ENCODE results near the gene ALKBH6. TPM values are rescaled to one million over a fixed set of nuclear protein-coding genes. Genes with fewer than 3 reads are reported as not detected.
"Not testable (repeated sequence)": the region's sequence is repeated elsewhere in the genome, so short reads cannot be mapped to it uniquely, and the experiment has no call there.

ALKBH6 gene
- total RNA-seq, 2 experiments from 2014 or later: 41.0 to 44.7 TPM

- no peaks in the 10 kb centered on the region for H3K27me3 Mint-ChIP-seq
- H3K4me1 Mint-ChIP-seq: no peaks in the 10 kb centered on the region
- H3K4me3 Mint-ChIP-seq: no peak overlapping the region
- DNase-seq: no peak
- H3K27ac Mint-ChIP-seq: no peak overlapping the region
- H3K36me3 Mint-ChIP-seq: peaks cover 9% of the 10 kb centered on the region
- H3K9me3 Mint-ChIP-seq (ENCODE audit: low read depth): no peaks in the 10 kb centered on the region
- CTCF ChIA-PET: interaction anchor here (1.5 kb wide), 1 partner anchor 52 kb away, joined by 4 read pairs; the partner anchor contains the start of gene SDHAF1
- no peak for ATAC-seq
Observed at GRCh38 chr19:36046443-36047050, 32.5 kb upstream of the ALKBH6 start.

- H3K9me3 Mint-ChIP-seq (ENCODE audit: low read depth): no peaks in the 10 kb centered on the region
- H3K4me3 Mint-ChIP-seq: no peak overlapping the region
- DNase-seq (no peak), ATAC-seq (no peak)
- H3K4me1 Mint-ChIP-seq: no peaks in the 10 kb centered on the region
- CTCF ChIA-PET: no interaction called here
- no peak overlapping the region for H3K27ac Mint-ChIP-seq
- peaks cover 9% of the 10 kb centered on the region for H3K36me3 Mint-ChIP-seq
- no peaks in the 10 kb centered on the region for H3K27me3 Mint-ChIP-seq
Observed at GRCh38 chr19:36043952-36044351, 29.9 kb upstream of the ALKBH6 start.

- H3K4me1 Mint-ChIP-seq: peaks cover 6% of the 10 kb centered on the region
- H3K27ac Mint-ChIP-seq: no peak overlapping the region
- H3K36me3 Mint-ChIP-seq: peaks cover 6% of the 10 kb centered on the region
- H3K9me3 Mint-ChIP-seq (ENCODE audit: low read depth): no peaks in the 10 kb centered on the region
- ATAC-seq (no peak), DNase-seq (no peak)
- H3K4me3 Mint-ChIP-seq: no peak overlapping the region
- H3K27me3 Mint-ChIP-seq: no peaks in the 10 kb centered on the region
- CTCF ChIA-PET: no interaction called here
Observed at GRCh38 chr19:36041831-36042230, 27.8 kb upstream of the ALKBH6 start.

DNA sequence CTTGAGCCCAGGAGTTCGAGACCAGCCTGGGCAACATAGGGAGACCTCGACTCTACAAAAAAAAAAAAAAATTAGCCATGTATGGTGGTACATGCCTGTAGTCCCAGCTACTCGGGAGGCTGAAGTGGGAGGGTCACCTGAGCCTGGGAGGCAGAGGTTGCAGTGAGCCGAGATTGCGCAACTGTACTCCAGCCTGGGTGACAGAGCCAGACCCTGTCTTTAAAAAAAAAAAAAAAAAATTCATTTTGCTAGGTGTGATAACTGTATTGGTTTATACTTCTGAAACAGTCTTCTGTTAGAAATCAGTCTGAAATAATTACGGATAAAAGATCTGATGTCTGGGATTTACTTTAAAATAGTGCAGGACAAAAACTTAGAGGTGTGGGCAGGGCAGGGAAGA, 27.1 kb upstream of the ALKBH6 start:
- H3K36me3 Mint-ChIP-seq; ATAC-seq; H3K27me3 Mint-ChIP-seq; H3K27ac Mint-ChIP-seq; H3K4me3 Mint-ChIP-seq; H3K9me3 Mint-ChIP-seq (ENCODE audit: low read depth); DNase-seq; H3K4me1 Mint-ChIP-seq: not testable (repeated sequence)
- CTCF ChIA-PET: interaction anchor here (0.7 kb wide), 1 partner anchor 56 kb away, joined by 3 read pairs; no protein-coding TSS in a partner anchor

DNA sequence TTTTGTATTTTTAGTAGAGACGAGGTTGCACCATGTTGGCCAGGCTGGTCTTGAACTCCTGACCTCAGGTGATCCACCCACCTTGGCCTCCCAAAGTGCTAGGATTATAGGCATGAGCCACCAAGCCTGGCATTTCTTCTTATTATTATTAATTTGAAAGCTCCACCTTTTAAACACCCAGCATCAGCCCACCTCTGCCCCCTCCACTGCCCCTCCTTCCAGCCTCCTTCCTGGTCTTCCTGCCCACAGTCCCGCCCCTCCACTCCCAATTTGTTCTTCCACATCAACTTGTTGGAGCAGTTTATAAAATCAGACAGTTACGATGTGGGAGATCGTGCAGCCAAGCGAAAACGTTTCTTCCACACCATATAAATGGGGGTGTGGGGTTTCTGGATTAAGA, 26.5 kb upstream of the ALKBH6 start:
- Mint-ChIP-seq H3K4me3 (no peak overlapping the region), H3K4me1 (peaks cover 12% of the 10 kb centered on the region), H3K9me3 (ENCODE audit: low read depth) (no peaks in the 10 kb centered on the region), H3K27me3 (no peaks in the 10 kb centered on the region), H3K27ac (no peak overlapping the region), H3K36me3 (peaks cover 5% of the 10 kb centered on the region)
- no peak for DNase-seq
- CTCF ChIA-PET: interaction anchor here (0.7 kb wide), 1 partner anchor 55 kb away, joined by 3 read pairs; no protein-coding TSS in a partner anchor
- no peak for ATAC-seq

GRCh38 chr19:36032251-36033104, 18.5 kb upstream of the ALKBH6 start, which contains the start of gene CLIP3:
Gene CLIP3 (minus strand): TSS chr19:36032873. CDS start chr19:36032357, 516 bp downstream.
- H3K27ac Mint-ChIP-seq: no peak within 1 kb of the TSS
- CTCF ChIA-PET: interaction anchor here (1.5 kb wide), 1 partner anchor 12 kb away, joined by 4 read pairs; no protein-coding TSS in a partner anchor
- peaks cover 13% of the 10 kb centered on the region for H3K36me3 Mint-ChIP-seq
- H3K9me3 Mint-ChIP-seq (ENCODE audit: low read depth): no peaks in the 10 kb centered on the region
- H3K27me3 Mint-ChIP-seq: no peaks in the 10 kb centered on the region
- DNase-seq (no peak), ATAC-seq (peak; percentile 55)
- H3K4me1 Mint-ChIP-seq: peaks cover 20% of the 10 kb centered on the region
- no peak within 1 kb of the TSS for H3K4me3 Mint-ChIP-seq

DNA sequence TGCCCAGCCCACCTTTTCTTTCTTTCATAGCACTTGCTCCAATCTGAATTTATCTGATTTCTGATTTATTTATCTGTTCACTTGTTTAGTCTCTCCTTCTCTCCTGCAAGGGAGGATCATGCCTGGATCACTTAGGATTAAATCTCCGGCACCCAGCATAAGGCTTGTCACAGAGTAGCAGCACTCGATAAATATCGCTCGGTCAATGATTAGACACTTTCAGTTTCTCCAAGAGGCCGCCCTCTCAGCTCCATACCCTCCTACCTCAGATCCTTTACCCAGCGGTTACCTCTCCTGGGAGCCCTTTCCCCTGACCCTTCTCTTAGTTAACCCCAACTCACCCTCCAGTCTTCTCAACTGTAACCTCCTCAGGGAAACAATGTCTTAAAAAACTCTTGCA, 17.3 kb upstream of the ALKBH6 start:
- Mint-ChIP-seq H3K4me3 (no peak overlapping the region), H3K4me1 (peaks cover 13% of the 10 kb centered on the region), H3K9me3 (ENCODE audit: low read depth) (no peaks in the 10 kb centered on the region), H3K36me3 (peaks cover 13% of the 10 kb centered on the region), H3K27me3 (no peaks in the 10 kb centered on the region), H3K27ac (no peak overlapping the region)
- ATAC-seq (no peak), DNase-seq (no peak)
- CTCF ChIA-PET: interaction anchor here (1.5 kb wide), 1 partner anchor 11 kb away, joined by 4 read pairs; no protein-coding TSS in a partner anchor

GRCh38 chr19:36030264-36031148, 16.5 kb upstream of the ALKBH6 start:
- DNase-seq (no peak), ATAC-seq (no peak)
- peaks cover 7% of the 10 kb centered on the region for H3K4me1 Mint-ChIP-seq
- peaks cover 11% of the 10 kb centered on the region for H3K36me3 Mint-ChIP-seq
- no peaks in the 10 kb centered on the region for H3K27me3 Mint-ChIP-seq
- H3K27ac Mint-ChIP-seq: no peak overlapping the region
- H3K9me3 Mint-ChIP-seq (ENCODE audit: low read depth): no peaks in the 10 kb centered on the region
- CTCF ChIA-PET: interaction anchor here (0.6 to 1.5 kb wide), 3 partner anchors 10 to 112 kb away, joined by 3 to 4 read pairs (median 3); no protein-coding TSS in a partner anchor
- no peak overlapping the region for H3K4me3 Mint-ChIP-seq

GRCh38 chr19:36028313-36029041, 14.5 kb upstream of the ALKBH6 start:
- no peak for ATAC-seq
- no peaks in the 10 kb centered on the region for H3K9me3 Mint-ChIP-seq (ENCODE audit: low read depth)
- no peak overlapping the region for H3K4me3 Mint-ChIP-seq
- no peaks in the 10 kb centered on the region for H3K27me3 Mint-ChIP-seq
- H3K4me1 Mint-ChIP-seq: peaks cover 2% of the 10 kb centered on the region
- H3K36me3 Mint-ChIP-seq: peaks cover 7% of the 10 kb centered on the region
- no peak overlapping the region for H3K27ac Mint-ChIP-seq
- DNase-seq: no peak
- CTCF ChIA-PET: no interaction called here

DNA sequence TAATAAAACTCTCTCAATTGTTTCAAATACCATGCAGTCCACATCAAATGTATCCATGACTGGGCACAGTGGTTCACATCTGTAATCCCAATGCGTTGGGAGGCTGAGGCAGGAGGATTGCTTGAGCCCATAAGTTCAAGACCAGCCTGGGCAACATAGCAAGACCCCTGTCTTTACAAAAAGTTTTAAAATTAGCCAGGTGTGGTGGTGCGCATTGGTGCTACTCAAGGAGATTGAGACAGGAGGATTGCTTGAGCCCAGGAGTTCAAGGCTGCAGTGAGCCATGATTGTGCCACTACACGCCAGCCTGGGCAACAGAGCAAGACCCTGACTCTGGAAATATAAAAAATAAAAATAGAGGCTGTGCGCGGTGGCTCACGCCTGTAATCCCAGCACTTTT, 13.7 kb upstream of the ALKBH6 start:
- no peak overlapping the region for H3K27ac Mint-ChIP-seq
- DNase-seq (no peak), ATAC-seq (no peak)
- H3K9me3 Mint-ChIP-seq (ENCODE audit: low read depth): no peaks in the 10 kb centered on the region
- CTCF ChIA-PET: no interaction called here
- no peaks in the 10 kb centered on the region for H3K27me3 Mint-ChIP-seq
- H3K4me3 Mint-ChIP-seq: no peak overlapping the region
- peaks cover 2% of the 10 kb centered on the region for H3K4me1 Mint-ChIP-seq
- peaks cover 10% of the 10 kb centered on the region for H3K36me3 Mint-ChIP-seq

DNA sequence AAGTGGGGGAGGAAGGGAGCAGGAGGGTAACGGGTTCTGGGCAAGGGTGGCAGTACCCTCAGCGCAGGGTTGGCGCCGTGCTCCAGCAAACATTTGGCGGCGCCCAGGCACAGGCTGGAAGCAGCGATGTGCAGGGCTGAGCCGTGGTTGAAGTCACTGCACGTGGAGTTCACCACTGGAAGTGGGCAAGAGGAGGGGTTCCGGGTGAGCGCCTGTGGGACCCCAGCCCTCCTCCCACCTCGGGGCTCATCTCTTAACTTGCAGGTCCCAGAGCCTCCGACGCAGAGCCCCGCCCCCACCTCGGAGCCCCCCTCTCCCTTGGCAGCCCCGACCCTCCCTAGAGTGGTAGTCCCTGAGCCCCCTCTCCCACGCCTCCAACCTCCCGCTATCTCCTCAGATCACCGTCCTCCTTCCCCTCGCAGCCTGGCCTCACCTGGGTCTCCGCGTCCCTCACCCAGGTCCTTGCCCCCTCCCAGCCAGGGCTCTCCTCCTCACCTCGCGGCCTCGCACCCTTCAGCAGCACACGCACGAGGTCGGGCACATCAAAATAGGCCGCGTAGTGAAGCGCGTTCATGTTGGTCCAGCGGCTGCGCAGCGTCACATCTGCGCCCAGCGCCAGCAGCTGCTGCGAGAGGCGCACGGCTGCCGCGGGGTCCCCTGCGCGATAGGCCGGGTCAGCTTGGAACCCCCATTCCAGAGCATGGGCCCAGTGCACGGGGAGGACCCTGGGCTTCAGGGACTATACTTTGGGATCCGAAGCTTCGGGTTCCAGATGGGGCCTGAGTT, 12.3 kb upstream of the ALKBH6 start:
- ATAC-seq: no peak
- CTCF ChIA-PET: no interaction called here
- H3K27ac Mint-ChIP-seq: no peak overlapping the region

DNA sequence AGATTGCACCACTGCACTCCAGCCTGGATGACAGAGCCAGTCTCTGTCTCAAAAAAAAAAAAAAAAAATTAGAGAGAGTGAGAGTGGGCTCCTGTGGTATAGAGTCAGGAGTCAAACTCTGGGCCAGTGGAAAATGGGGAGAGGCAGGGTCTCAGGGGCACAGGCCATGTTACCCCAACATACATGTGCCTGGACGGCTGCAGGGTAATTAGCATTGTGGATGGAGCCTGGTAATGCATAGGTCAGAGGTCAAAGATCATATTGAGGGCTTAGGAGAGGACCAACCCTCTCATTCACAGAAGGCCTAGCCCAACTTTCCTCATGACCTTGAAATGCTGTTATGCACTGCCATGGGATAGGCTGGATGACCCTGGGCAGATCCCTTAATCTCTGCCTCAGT, 11.5 kb upstream of the ALKBH6 start:
- Mint-ChIP-seq H3K27ac (no peak overlapping the region), H3K36me3 (peaks cover 15% of the 10 kb centered on the region), H3K4me1 (no peaks in the 10 kb centered on the region), H3K4me3 (no peak overlapping the region), H3K9me3 (ENCODE audit: low read depth) (no peaks in the 10 kb centered on the region), H3K27me3 (no peaks in the 10 kb centered on the region)
- ATAC-seq: no peak
- CTCF ChIA-PET: no interaction called here
- no peak for DNase-seq

More for the DNA sequence above, 12.3 kb upstream of the ALKBH6 start:
- Mint-ChIP-seq H3K9me3 (ENCODE audit: low read depth) (no peaks in the 10 kb centered on the region), H3K36me3 (peaks cover 13% of the 10 kb centered on the region), H3K4me1 (no peaks in the 10 kb centered on the region), H3K4me3 (no peak overlapping the region), H3K27me3 (no peaks in the 10 kb centered on the region)
- DNase-seq: no peak
